Fibroblast of skin of right quadriceps (primary cell): ENCODE results near the gene CHST11.

Experiments
- DNase-seq: peaks from one replicate; pipeline ENCODE4 v3.0.0-alpha.2; 2013

CHST11 gene

GRCh38 chr12:104482748-104483147 is 26.0 kb downstream of the CHST11 start:
- DNase-seq: no peak

- no peak for DNase-seq
Observed at GRCh38 chr12:104484079-104484478, 27.3 kb downstream of the CHST11 start.

GRCh38 chr12:104485651-104486362 is 29.1 kb downstream of the CHST11 start:
- DNase-seq: no peak

- no peak for DNase-seq
Observed at GRCh38 chr12:104486363-104486750, 29.6 kb downstream of the CHST11 start.

- no peak for DNase-seq
Observed at GRCh38 chr12:104486943-104487819, 30.4 kb downstream of the CHST11 start.

GRCh38 chr12:104488374-104488773 is 31.6 kb downstream of the CHST11 start:
- no peak for DNase-seq

GRCh38 chr12:104490186-104490585 is 33.4 kb downstream of the CHST11 start:
- no peak for DNase-seq

- no peak for DNase-seq
Observed at GRCh38 chr12:104490850-104491249, 34.1 kb downstream of the CHST11 start.

- DNase-seq: no peak
Observed at GRCh38 chr12:104493496-104493895, 36.7 kb downstream of the CHST11 start.

- no peak for DNase-seq
Observed at GRCh38 chr12:104494137-104494792, 37.5 kb downstream of the CHST11 start.

GRCh38 chr12:104494793-104495158 is 38.0 kb downstream of the CHST11 start:
- no peak for DNase-seq

- no peak for DNase-seq
Observed at GRCh38 chr12:104495786-104496185, 39.0 kb downstream of the CHST11 start.

- no peak for DNase-seq
Observed at GRCh38 chr12:104496336-104496735, 39.6 kb downstream of the CHST11 start.

GRCh38 chr12:104498211-104498801 is 41.6 kb downstream of the CHST11 start:
- DNase-seq: peak; percentile 76

- no peak for DNase-seq
Observed at GRCh38 chr12:104499668-104500332, 43.1 kb downstream of the CHST11 start.

GRCh38 chr12:104501115-104501514 is 44.4 kb downstream of the CHST11 start:
- no peak for DNase-seq

- DNase-seq: no peak
Observed at GRCh38 chr12:104501660-104502059, 44.9 kb downstream of the CHST11 start.

- peak; percentile 32 for DNase-seq
Observed at GRCh38 chr12:104502217-104502616, 45.5 kb downstream of the CHST11 start.

- no peak for DNase-seq
Observed at GRCh38 chr12:104502638-104503037, 45.9 kb downstream of the CHST11 start.

- DNase-seq: no peak
Observed at GRCh38 chr12:104503191-104503590, 46.4 kb downstream of the CHST11 start.

GRCh38 chr12:104504146-104504545 is 47.4 kb downstream of the CHST11 start:
- no peak for DNase-seq

- DNase-seq: no peak
Observed at GRCh38 chr12:104505095-104505818, 48.5 kb downstream of the CHST11 start.
